HG03108 (cell line): ENCODE measurements around the gene SCMH1.
"Not testable (repeated sequence)": the region's sequence is repeated elsewhere in the genome, so short reads cannot be mapped to it uniquely, and the experiment has no call there.

Experiments used
- ATAC-seq: cut with Tn5 transposase; IDR thresholded peaks from one replicate; pipeline ENCODE4 v1.9.1; 2021; ENCODE audit warnings: moderate library complexity; ENCODE audit not compliant: unreplicated experiment

SCMH1 gene

GRCh38 chr1:41158147-41158875, 83.8 kb downstream of the SCMH1 start:
- ATAC-seq = no peak

GRCh38 chr1:41155105-41155504, 87.0 kb downstream of the SCMH1 start:
- no peak for ATAC-seq

- no peak for ATAC-seq
These were observed 88.3 kb downstream of the SCMH1 start for GRCh38 chr1:41153750-41154274.

- ATAC-seq = no peak
These were observed 89.5 kb downstream of the SCMH1 start for GRCh38 chr1:41152622-41153044.

- ATAC-seq = no peak
These were observed 90.3 kb downstream of the SCMH1 start for GRCh38 chr1:41151846-41152245.

- ATAC-seq = no peak
These were observed 92.5 kb downstream of the SCMH1 start for GRCh38 chr1:41149570-41149969.

- ATAC-seq = no peak
These were observed 97.8 kb downstream of the SCMH1 start for GRCh38 chr1:41144285-41144684.

- ATAC-seq = no peak
These were observed 103.6 kb downstream of the SCMH1 start for GRCh38 chr1:41138549-41138948.

GRCh38 chr1:41135196-41135947, 106.7 kb downstream of the SCMH1 start:
- no peak for ATAC-seq

GRCh38 chr1:41134325-41134724, 107.8 kb downstream of the SCMH1 start:
- ATAC-seq = not testable (repeated sequence)

- ATAC-seq = no peak
These were observed 119.1 kb downstream of the SCMH1 start for GRCh38 chr1:41122851-41123518.

- no peak for ATAC-seq
These were observed 120.0 kb downstream of the SCMH1 start for GRCh38 chr1:41122148-41122547.

GRCh38 chr1:41118645-41119044, 123.5 kb downstream of the SCMH1 start:
- ATAC-seq = no peak

GRCh38 chr1:41117241-41117640, 124.9 kb downstream of the SCMH1 start:
- ATAC-seq = not testable (repeated sequence)

- ATAC-seq = no peak
These were observed 131.4 kb downstream of the SCMH1 start for GRCh38 chr1:41110736-41111135.

GRCh38 chr1:41110286-41110685, 131.8 kb downstream of the SCMH1 start:
- ATAC-seq = no peak

- no peak for ATAC-seq
These were observed 132.6 kb downstream of the SCMH1 start for GRCh38 chr1:41109310-41110197.

GRCh38 chr1:41108696-41109275, 133.3 kb downstream of the SCMH1 start:
- ATAC-seq = no peak

- no peak for ATAC-seq
These were observed 138.3 kb downstream of the SCMH1 start for GRCh38 chr1:41103766-41104165.

- ATAC-seq = no peak
These were observed 139.5 kb downstream of the SCMH1 start for GRCh38 chr1:41102653-41103052.
